Breast epithelium (tissue), 4 donors: Measurements from ENCODE around the gene SYT7. TPM values are rescaled to one million over a fixed set of nuclear protein-coding genes. Genes with fewer than 3 reads are reported as not detected.

ENCODE experiments used
- DNase-seq, 2 donors: peaks; one replicate each; pipeline ENCODE4 v3.0.0-alpha.2; 2019; ENCODE audit warnings: low spot score in 2 of 2
- H3K27ac ChIP-seq, 2 donors: fragments of 200-600 bp; sonication (generic) in 1 of 2; one replicate each; pipeline ENCODE4 v1.5.1; 2016 to 2019; ENCODE audit warnings: mild to moderate bottlenecking in 1 of 2
- H3K27me3 ChIP-seq, 2 donors: fragments of 200-600 bp; sonication (generic) in 1 of 2; one replicate each; pipeline versions ENCODE4 v1.5.1 to v1.6.0; 2017 to 2019; ENCODE audit warnings: control low read depth in 1 of 2, mild to moderate bottlenecking in 1 of 2
- H3K36me3 ChIP-seq: fragments of 200-600 bp; one replicate; pipeline ENCODE4 v1.5.1; 2019
- H3K4me1 ChIP-seq, 2 donors: fragments of 200-600 bp; sonication (generic); one replicate each; pipeline ENCODE4 v1.5.1; 2016 to 2019; ENCODE audit warnings: control low read depth in 1 of 2
- H3K4me3 ChIP-seq, 3 donors: fragments of 200-600 bp; sonication (generic); 1 replicate in 2 of 3; 2 replicates in 1 of 3; pipeline ENCODE4 v1.5.1; 2016 to 2019; ENCODE audit warnings: mild to moderate bottlenecking in 3 of 3, moderate library complexity in 2 of 3
- H3K9me3 ChIP-seq, 2 donors: fragments of 200-600 bp; sonication (generic) in 1 of 2; one replicate each; pipeline ENCODE4 v1.5.1; 2016 to 2019; ENCODE audit warnings: control low read depth in 1 of 2
- CTCF ChIP-seq, 3 donors: fragments of 450-650 bp; IDR thresholded peaks; one replicate each; pipeline ENCODE4 v1.5.1; 2016 to 2017; ENCODE audit warnings: antibody characterized with exemption in 3 of 3, mild to moderate bottlenecking in 3 of 3, moderate library complexity in 3 of 3
- POLR2A ChIP-seq: fragments of 450-650 bp; IDR thresholded peaks from one replicate; pipeline ENCODE4 v1.6.1; 2016; ENCODE audit warnings: antibody characterized with exemption, mild to moderate bottlenecking, moderate library complexity
- POLR2AphosphoS5 ChIP-seq, 3 donors: sonication (generic); formaldehyde crosslinking; IDR thresholded peaks; one replicate each; pipeline ENCODE4 v1.6.1; 2017; ENCODE audit warnings: antibody characterized with exemption in 3 of 3
- intact Hi-C: fragments of 100-400 bp; cut with DNase I; formaldehyde crosslinking; loops from one replicate; pipeline ENCODE4 v1.15.1; 2023; ENCODE audit warnings: low total_unique reads
- total RNA-seq, 3 donors: library from RNA; depleted of rRNA; stranded (reverse); fragments of >200 nt; gene quantifications; one replicate each; pipeline ENCODE4 v1.1.0, GENCODE V29; 2016

The SYT7 gene
- total RNA-seq, 3 donors from 2014 or later = 1.9 to 11.7 (median 10.8) TPM

GRCh38 chr11:61507962-61508861 is 72.7 kb downstream of the SYT7 start, which contains the start of gene LRRC10B:
Gene LRRC10B (plus strand): TSS chr11:61508749. CDS start chr11:61508999, 250 bp downstream.
- Histone ChIP-seq H3K36me3 (no peaks in the 10 kb centered on the region), H3K27ac (peak within 1 kb of the TSS in 1 of 2 donors; percentile 61), H3K4me3 (peak within 1 kb of the TSS; percentile 10 to 64 (median 40)), H3K9me3 (no peaks in the 10 kb centered on the region), H3K4me1 (peaks cover 5 to 13% of the 10 kb centered on the region in 2 donors), H3K27me3 (peaks cover 5 to 9% of the 10 kb centered on the region in 2 donors)
- no peak for DNase-seq
- intact Hi-C loops = no loop called here
- no peak for TF ChIP-seq POLR2A
- no peak for TF ChIP-seq POLR2AphosphoS5 (IDR thresholded peaks at IDR 0.05)
- TF ChIP-seq CTCF (IDR thresholded peaks at IDR 0.05) = no peak

- Histone ChIP-seq H3K4me3 (no peak overlapping the region), H3K27me3 (peaks cover 5 to 9% of the 10 kb centered on the region in 2 donors), H3K27ac (no peak overlapping the region), H3K4me1 (peaks cover 5 to 11% of the 10 kb centered on the region in 2 donors), H3K36me3 (no peaks in the 10 kb centered on the region), H3K9me3 (no peaks in the 10 kb centered on the region)
- TF ChIP-seq CTCF (IDR thresholded peaks at IDR 0.05) = no peak
- TF ChIP-seq POLR2AphosphoS5 (IDR thresholded peaks at IDR 0.05) = no peak
- TF ChIP-seq POLR2A = no peak
- intact Hi-C loops = no loop called here
- DNase-seq = no peak
Measured at GRCh38 chr11:61507012-61507768, 73.7 kb downstream of the SYT7 start.

- H3K27me3 ChIP-seq = peaks cover 5 to 9% of the 10 kb centered on the region in 2 donors
- no peaks in the 10 kb centered on the region for H3K36me3 ChIP-seq
- H3K9me3 ChIP-seq = no peaks in the 10 kb centered on the region
- TF ChIP-seq POLR2AphosphoS5 (IDR thresholded peaks at IDR 0.05) (no peak), CTCF (IDR thresholded peaks at IDR 0.05) (no peak), POLR2A (no peak)
- H3K4me3 ChIP-seq = no peak overlapping the region
- no peak for DNase-seq
- peaks cover 5 to 11% of the 10 kb centered on the region in 2 donors for H3K4me1 ChIP-seq
- H3K27ac ChIP-seq = no peak overlapping the region
- intact Hi-C loops = no loop called here
Measured at GRCh38 chr11:61505640-61506155, 75.2 kb downstream of the SYT7 start.

- H3K27me3 ChIP-seq = peaks cover 3 to 7% of the 10 kb centered on the region in 2 donors
- H3K9me3 ChIP-seq = no peaks in the 10 kb centered on the region
- TF ChIP-seq CTCF (IDR thresholded peaks at IDR 0.05) (no peak), POLR2A (no peak)
- intact Hi-C loops = no loop called here
- H3K4me3 ChIP-seq = no peak overlapping the region
- no peak for DNase-seq
- peaks cover 5 to 11% of the 10 kb centered on the region in 2 donors for H3K4me1 ChIP-seq
- H3K27ac ChIP-seq = no peak overlapping the region
- H3K36me3 ChIP-seq = no peaks in the 10 kb centered on the region
Measured at GRCh38 chr11:61505106-61505505, 75.8 kb downstream of the SYT7 start.
